ENCODE results near the gene ENO4. TPM values are rescaled to one million over a fixed set of nuclear protein-coding genes. Genes with fewer than 3 reads are reported as not detected.

The ENO4 gene
- total RNA-seq, 4 donors from 2014 or later, result 0.17 to 1.1 (median 0.29) TPM; not detected in 1

GRCh38 chr10:116810895-116811294 lies 38.4 kb upstream of the ENO4 start:
- DNase-seq (ENCODE audit: extremely low spot score), result no peak
- 85% methylated on average over 2 of the region's 2 CpGs for WGBS
- Histone ChIP-seq H3K4me3 (no peak overlapping the region), H3K27me3 (peaks cover 0 to 72% (median 0%) of the 10 kb centered on the region in 4 donors), H3K27ac (replicated peaks in 1 of 4) (no peak overlapping the region), H3K9me3 (no peaks in the 10 kb centered on the region), H3K36me3 (no peaks in the 10 kb centered on the region), H3K4me1 (peaks cover 0 to 6% (median 0%) of the 10 kb centered on the region in 4 donors)
- intact Hi-C loops (cut with DNase I), result no loop called here
- no peak for TF ChIP-seq POLR2A (IDR thresholded peaks at IDR 0.05; ENCODE audit: low read depth)
- no peak for TF ChIP-seq CTCF (IDR thresholded peaks at IDR 0.05)
- TF ChIP-seq EP300 (IDR thresholded peaks at IDR 0.05), result no peak
- no peak for TF ChIP-seq POLR2AphosphoS5 (IDR thresholded peaks at IDR 0.05)

GRCh38 chr10:116811691-116812090 lies 37.6 kb upstream of the ENO4 start:
- H3K36me3 ChIP-seq, result no peaks in the 10 kb centered on the region
- H3K9me3 ChIP-seq, result no peaks in the 10 kb centered on the region
- TF ChIP-seq POLR2A (IDR thresholded peaks at IDR 0.05; ENCODE audit: low read depth) (no peak), EP300 (IDR thresholded peaks at IDR 0.05) (no peak)
- 92% methylated on average over 10 of the region's 11 CpGs for WGBS
- peaks cover 0 to 6% (median 0%) of the 10 kb centered on the region in 4 donors for H3K4me1 ChIP-seq
- peaks cover 0 to 75% (median 0%) of the 10 kb centered on the region in 4 donors for H3K27me3 ChIP-seq
- intact Hi-C loops (cut with DNase I), result no loop called here
- H3K4me3 ChIP-seq, result no peak overlapping the region
- no peak overlapping the region for H3K27ac ChIP-seq (replicated peaks in 1 of 4)
- DNase-seq (ENCODE audit: extremely low spot score), result no peak

- Histone ChIP-seq H3K27me3 (peaks cover 0 to 72% (median 0%) of the 10 kb centered on the region in 4 donors), H3K4me3 (no peak overlapping the region), H3K27ac (replicated peaks in 1 of 4) (no peak overlapping the region), H3K4me1 (no peaks in the 10 kb centered on the region), H3K9me3 (peaks cover 0 to 4% (median 0%) of the 10 kb centered on the region in 4 donors), H3K36me3 (no peaks in the 10 kb centered on the region)
- WGBS, result 66% methylated on average over 18 of the region's 18 CpGs
- intact Hi-C loops (cut with DNase I), result no loop called here
- no peak for DNase-seq (ENCODE audit: extremely low spot score)
- no peak for TF ChIP-seq EP300 (IDR thresholded peaks at IDR 0.05)
- no peak for TF ChIP-seq POLR2A (IDR thresholded peaks at IDR 0.05; ENCODE audit: low read depth)
- no peak for TF ChIP-seq CTCF (IDR thresholded peaks at IDR 0.05)
- no peak for TF ChIP-seq POLR2AphosphoS5 (IDR thresholded peaks at IDR 0.05)
Observed at GRCh38 chr10:116815641-116816415, 33.5 kb upstream of the ENO4 start.

- Histone ChIP-seq H3K4me3 (no peak overlapping the region), H3K27ac (replicated peaks in 1 of 4) (no peak overlapping the region), H3K27me3 (peaks cover 0 to 80% (median 0%) of the 10 kb centered on the region in 4 donors), H3K4me1 (no peaks in the 10 kb centered on the region), H3K9me3 (peaks cover 0 to 4% (median 0%) of the 10 kb centered on the region in 4 donors), H3K36me3 (peaks cover 0 to 8% (median 0%) of the 10 kb centered on the region in 4 donors)
- 51% methylated on average over 10 of the region's 10 CpGs for WGBS
- intact Hi-C loops (cut with DNase I), result no loop called here
- no peak for DNase-seq (ENCODE audit: extremely low spot score)
- TF ChIP-seq EP300 (IDR thresholded peaks at IDR 0.05), result no peak
- no peak for TF ChIP-seq CTCF (IDR thresholded peaks at IDR 0.05)
- no peak for TF ChIP-seq POLR2AphosphoS5 (IDR thresholded peaks at IDR 0.05)
- TF ChIP-seq POLR2A (IDR thresholded peaks at IDR 0.05; ENCODE audit: low read depth), result no peak
Observed at GRCh38 chr10:116817178-116817577, 32.1 kb upstream of the ENO4 start.

- TF ChIP-seq EP300 (IDR thresholded peaks at IDR 0.05) (no peak), CTCF (IDR thresholded peaks at IDR 0.05) (no peak), POLR2A (IDR thresholded peaks at IDR 0.05; ENCODE audit: low read depth) (no peak), POLR2AphosphoS5 (IDR thresholded peaks at IDR 0.05) (no peak)
Observed at GRCh38 chr10:116817780-116818343, 31.4 kb upstream of the ENO4 start.

More at GRCh38 chr10:116817780-116818343, 31.4 kb upstream of the ENO4 start:
- Histone ChIP-seq H3K4me3 (no peak overlapping the region), H3K36me3 (peaks cover 0 to 12% (median 0%) of the 10 kb centered on the region in 4 donors), H3K4me1 (no peaks in the 10 kb centered on the region), H3K27ac (replicated peaks in 1 of 4) (no peak overlapping the region), H3K27me3 (peaks cover 0 to 76% (median 0%) of the 10 kb centered on the region in 4 donors), H3K9me3 (peaks cover 0 to 4% (median 0%) of the 10 kb centered on the region in 4 donors)
- WGBS, result 64% methylated on average over 7 of the region's 8 CpGs
- DNase-seq (ENCODE audit: extremely low spot score), result no peak
- intact Hi-C loops (cut with DNase I), result no loop called here
